Measurements from ENCODE around the gene CARMIL3.

DNA sequence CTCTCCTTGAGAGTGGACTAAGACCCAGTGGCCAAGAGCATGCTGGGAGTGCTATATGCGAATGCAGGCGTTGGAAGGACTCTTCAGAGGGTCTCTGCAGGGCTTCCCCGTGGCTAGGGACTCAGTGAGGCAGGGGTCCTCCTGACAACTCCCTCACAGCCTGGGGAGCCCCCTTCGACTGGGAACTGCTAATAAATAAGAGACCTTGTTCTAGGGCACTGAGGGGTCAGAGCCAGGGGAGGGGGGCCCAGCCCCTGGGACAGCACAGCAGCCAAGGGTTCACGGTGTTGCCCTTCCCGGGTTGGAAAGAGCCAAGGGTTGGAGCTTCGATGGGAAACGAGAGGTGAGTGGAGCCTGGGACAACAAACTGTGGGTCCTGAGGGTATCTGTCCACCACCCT is 13.6 kb downstream of the CARMIL3 start:
- no peak for TF ChIP-seq POLR2A (IDR thresholded peaks at IDR 0.05)
- TF ChIP-seq, protein P1, sequence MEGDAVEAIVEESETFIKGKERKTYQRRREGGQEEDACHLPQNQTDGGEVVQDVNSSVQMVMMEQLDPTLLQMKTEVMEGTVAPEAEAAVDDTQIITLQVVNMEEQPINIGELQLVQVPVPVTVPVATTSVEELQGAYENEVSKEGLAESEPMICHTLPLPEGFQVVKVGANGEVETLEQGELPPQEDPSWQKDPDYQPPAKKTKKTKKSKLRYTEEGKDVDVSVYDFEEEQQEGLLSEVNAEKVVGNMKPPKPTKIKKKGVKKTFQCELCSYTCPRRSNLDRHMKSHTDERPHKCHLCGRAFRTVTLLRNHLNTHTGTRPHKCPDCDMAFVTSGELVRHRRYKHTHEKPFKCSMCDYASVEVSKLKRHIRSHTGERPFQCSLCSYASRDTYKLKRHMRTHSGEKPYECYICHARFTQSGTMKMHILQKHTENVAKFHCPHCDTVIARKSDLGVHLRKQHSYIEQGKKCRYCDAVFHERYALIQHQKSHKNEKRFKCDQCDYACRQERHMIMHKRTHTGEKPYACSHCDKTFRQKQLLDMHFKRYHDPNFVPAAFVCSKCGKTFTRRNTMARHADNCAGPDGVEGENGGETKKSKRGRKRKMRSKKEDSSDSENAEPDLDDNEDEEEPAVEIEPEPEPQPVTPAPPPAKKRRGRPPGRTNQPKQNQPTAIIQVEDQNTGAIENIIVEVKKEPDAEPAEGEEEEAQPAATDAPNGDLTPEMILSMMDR (IDR thresholded peaks at IDR 0.05), result no peak
- TF ChIP-seq POLR2AphosphoS5 (IDR thresholded peaks at IDR 0.05), result no peak
